Ramos (cell line): ENCODE data around the gene C3orf33.

Experiments
- in situ Hi-C: fragments of 300-500 bp; cut with MboI; formaldehyde crosslinking; loops from one replicate; pipeline ENCODE4 v1.14.3; 2022; ENCODE audit warnings: low sequenced_read_pairs; ENCODE audit not compliant: unreplicated experiment

C3orf33 gene

GRCh38 chr3:155744010-155744625 lies 62.0 kb downstream of the C3orf33 start:
- in situ Hi-C loops: no loop called here

DNA sequence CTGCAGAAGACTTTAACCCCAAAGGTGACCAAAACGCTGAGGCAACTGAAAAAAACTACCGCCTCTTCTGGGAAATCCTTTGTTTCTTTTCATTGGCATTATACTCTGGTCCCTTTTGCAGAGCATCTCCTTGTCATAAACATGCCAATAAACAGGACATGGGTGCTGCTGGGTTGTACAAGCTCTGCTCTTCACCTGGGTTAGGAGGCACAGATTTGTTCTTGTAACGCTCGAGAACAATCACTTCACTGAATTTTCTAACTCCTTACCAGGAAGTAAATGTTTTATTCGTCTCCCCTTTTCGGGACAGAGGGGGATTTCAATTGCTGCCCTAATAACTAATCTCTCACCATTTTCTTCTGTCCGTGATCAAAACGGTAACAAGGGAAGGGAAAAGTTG lies 62.5 kb downstream of the C3orf33 start:
- in situ Hi-C loops: no loop called here

DNA sequence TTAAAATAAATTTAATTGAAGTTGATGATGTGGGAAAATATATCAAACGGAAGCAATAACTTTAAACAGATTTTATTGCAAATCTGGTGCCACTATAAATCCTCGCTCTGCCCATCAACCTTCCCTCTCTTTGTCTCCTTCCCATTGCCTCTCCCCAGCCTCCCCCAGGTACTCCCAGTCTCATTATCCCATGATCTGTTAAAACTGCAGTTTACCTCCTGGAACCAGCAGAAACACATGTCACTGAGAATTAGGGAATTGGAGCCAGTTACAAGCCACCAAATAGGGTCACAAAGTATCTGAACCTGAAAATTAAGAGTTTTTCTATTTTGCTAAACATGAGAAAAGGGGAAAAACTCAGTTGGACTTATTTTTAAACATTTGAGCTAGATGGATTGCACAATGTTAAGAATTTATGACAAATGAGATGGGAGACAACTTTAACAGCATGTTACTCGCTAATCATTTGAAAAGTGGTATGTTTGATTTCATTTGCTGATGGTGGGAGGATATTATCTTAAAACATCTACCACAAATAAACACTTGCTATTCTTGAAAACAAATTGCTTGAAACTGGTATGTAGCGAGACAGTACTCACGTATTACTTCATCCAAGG lies 63.6 kb downstream of the C3orf33 start:
- in situ Hi-C loops: no loop called here

- in situ Hi-C loops: no loop called here
Observed at GRCh38 chr3:155741603-155742002, 64.5 kb downstream of the C3orf33 start.

- in situ Hi-C loops: no loop called here
Observed at GRCh38 chr3:155741101-155741500, 65.0 kb downstream of the C3orf33 start.

DNA sequence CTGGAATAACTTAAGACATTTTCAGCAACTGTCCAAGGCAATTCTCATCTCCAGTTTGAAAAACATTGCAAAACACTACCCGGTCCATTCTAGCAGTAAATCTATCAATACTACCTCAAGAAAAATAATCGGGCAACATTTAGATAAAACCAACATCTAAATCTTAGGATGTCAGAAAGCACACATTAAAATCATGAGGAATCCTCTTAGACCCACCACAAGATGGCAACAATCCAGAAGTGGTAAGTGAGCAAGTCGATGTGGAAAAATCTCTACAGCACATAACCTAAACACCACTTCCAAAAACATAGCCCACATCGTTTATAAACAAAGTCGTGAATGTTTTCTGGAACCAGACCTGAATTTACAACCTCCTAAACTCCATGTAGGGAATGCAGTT lies 66.9 kb downstream of the C3orf33 start:
- in situ Hi-C loops: no loop called here

- in situ Hi-C loops: no loop called here
Observed at GRCh38 chr3:155738580-155739076, 67.5 kb downstream of the C3orf33 start.

DNA sequence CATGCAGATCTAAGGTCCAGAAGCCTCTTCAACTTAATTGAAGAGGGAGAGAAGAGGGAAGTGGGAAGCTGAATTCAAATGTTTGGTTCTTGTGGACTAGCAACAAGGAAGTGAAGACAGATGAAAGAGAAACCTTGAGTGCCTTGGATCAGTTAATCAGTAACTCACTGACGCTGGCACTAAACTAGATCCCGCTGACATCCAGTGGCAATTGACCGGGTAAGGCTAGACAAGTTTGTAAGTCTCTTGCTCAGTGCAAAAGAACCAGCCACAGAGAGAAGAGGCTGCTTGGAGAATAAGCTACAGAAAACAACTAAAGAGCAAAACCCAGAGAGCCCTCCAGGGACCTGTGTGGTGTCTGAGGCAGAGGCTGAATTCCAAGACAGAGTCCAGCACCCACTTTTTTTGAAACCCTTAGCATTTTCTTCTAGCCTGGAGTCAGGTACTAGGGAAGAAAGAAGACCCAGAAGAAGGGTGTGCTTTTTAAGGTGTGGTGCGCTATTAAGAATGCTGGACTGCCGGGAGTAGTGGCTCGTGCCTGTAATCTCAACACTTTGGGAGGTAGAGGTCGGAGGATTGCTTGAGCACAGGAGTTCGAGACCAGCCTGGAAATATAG lies 68.1 kb downstream of the C3orf33 start:
- in situ Hi-C loops: no loop called here

DNA sequence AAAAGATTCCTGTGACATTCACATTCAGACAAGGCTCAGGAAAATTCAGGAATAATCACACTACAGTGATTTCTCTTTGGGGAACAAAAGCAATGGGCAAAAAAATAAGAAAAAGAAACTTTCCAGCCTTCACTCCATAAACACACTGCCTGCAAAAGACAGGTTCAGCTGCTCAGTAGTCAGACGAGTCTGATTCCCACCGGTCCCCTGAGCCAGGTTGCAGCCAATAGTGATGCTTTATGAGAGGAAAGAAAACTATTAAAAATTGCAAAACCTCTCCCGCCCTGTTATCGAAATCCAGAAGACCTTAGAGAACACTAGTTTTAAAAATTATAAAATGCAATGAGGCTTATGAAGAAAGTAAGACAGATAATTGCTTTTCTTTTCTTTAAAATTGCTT lies 69.7 kb downstream of the C3orf33 start:
- in situ Hi-C loops: no loop called here

GRCh38 chr3:155730843-155731242 lies 75.2 kb downstream of the C3orf33 start:
- in situ Hi-C loops: no loop called here

- in situ Hi-C loops: no loop called here
Observed at GRCh38 chr3:155727836-155728235, 78.2 kb downstream of the C3orf33 start.

DNA sequence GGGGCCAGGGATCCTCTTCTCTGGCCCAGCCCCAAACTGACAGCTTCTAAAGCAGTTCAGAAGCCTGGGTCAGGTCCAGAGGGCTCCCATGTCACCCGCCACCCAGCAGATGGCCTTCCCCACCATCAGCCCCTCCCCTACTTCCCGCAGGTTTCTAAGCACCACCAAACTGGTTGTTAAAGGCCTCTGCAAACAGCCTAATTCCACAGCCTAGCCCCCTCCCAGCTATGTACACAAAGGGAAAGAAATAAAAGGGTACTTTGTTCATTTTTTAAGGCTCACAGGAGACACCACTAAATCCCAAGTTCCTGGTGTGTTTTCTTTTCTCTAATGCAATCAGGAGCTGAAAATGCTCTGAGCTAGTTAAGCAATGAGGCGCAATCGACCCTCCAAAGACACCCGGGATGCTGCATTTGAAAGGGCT lies 91.8 kb downstream of the C3orf33 start:
- in situ Hi-C loops: no loop called here
